ENCODE data around the gene GPC3. TPM values are rescaled to one million over a fixed set of nuclear protein-coding genes. Genes with fewer than 3 reads are reported as not detected.
"Not testable (repeated sequence)": the region's sequence is repeated elsewhere in the genome, so short reads cannot be mapped to it uniquely, and the experiment has no call there.

Gene GPC3
- total and polyA plus RNA-seq, 4 donors: 70.5 to 109 (median 76.3) TPM

DNA sequence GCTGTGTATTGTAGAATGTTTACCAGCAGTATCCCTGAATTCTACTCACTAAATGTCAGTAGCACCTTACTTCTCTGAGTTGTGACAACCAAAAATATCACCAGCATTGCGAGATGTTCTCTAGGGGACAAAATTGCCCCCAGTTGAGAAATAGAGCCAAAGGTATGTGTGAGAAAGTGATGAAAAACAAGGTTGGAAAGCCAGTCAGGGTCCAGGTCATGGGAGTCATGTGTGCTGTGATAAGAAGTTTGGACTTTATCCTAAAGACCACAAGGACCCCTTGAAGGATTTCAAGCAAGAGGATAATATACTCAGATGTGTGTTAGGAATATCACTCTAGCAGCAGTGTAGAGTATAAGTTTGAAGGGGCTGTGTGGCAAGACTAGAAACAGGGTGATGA is 30.9 kb upstream of the GPC3 start:
- H3K36me3 ChIP-seq (ENCODE audit: control insufficient read depth, insufficient read depth, low read length); H3K27me3 ChIP-seq (ENCODE audit: control insufficient read depth, insufficient read depth, low read length); H3K9me3 ChIP-seq (ENCODE audit: control insufficient read depth, insufficient read depth, low read length); H3K27ac ChIP-seq (ENCODE audit: low read depth, low read length); H3K4me3 ChIP-seq (ENCODE audit: low read depth, low read length); DNase-seq (ENCODE audit: low read depth in 4 of 6, low spot score in 6 of 6); H3K4me1 ChIP-seq (ENCODE audit: control insufficient read depth, insufficient read depth, low read length): not testable (repeated sequence)
- WGBS (ENCODE audit: insufficient coverage): no CpG with 5 or more reads among the region's 1 CpG

DNA sequence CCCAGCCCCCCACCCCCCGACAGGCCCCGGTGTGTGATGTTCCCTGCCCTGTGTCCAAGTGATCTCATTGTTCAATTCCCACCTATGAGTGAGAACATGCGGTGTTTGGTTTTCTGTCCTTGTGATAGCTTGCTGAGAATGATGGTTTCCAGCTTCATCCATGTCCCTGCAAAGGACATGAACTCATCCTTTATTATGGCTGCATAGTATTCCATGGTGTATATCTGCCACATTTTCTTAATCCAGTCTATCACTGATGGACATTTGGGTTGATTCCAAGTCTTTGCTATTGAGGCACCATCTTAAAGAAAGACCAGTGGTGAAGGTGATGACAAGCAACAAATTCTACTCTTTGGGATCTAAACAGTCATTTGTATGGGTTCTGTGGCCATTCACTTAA is 30.1 kb upstream of the GPC3 start:
- H3K4me3 ChIP-seq (ENCODE audit: low read depth, low read length); H3K4me1 ChIP-seq (ENCODE audit: control insufficient read depth, insufficient read depth, low read length); H3K27ac ChIP-seq (ENCODE audit: low read depth, low read length); H3K9me3 ChIP-seq (ENCODE audit: control insufficient read depth, insufficient read depth, low read length); H3K36me3 ChIP-seq (ENCODE audit: control insufficient read depth, insufficient read depth, low read length); DNase-seq (ENCODE audit: low read depth in 4 of 6, low spot score in 6 of 6); H3K27me3 ChIP-seq (ENCODE audit: control insufficient read depth, insufficient read depth, low read length): not testable (repeated sequence)
- WGBS (ENCODE audit: insufficient coverage): no CpG with 5 or more reads among the region's 3 CpGs

GRCh38 chrX:134013524-134013923 is 28.1 kb upstream of the GPC3 start:
- no peaks in the 10 kb centered on the region for H3K27me3 ChIP-seq (ENCODE audit: control insufficient read depth, insufficient read depth, low read length)
- no peaks in the 10 kb centered on the region for H3K4me1 ChIP-seq (ENCODE audit: control insufficient read depth, insufficient read depth, low read length)
- no peak overlapping the region for H3K4me3 ChIP-seq (ENCODE audit: low read depth, low read length)
- no peak overlapping the region for H3K27ac ChIP-seq (ENCODE audit: low read depth, low read length)
- no peaks in the 10 kb centered on the region for H3K36me3 ChIP-seq (ENCODE audit: control insufficient read depth, insufficient read depth, low read length)
- 27% methylated on average over 2 of the region's 4 CpGs for WGBS (ENCODE audit: insufficient coverage)
- no peaks in the 10 kb centered on the region for H3K9me3 ChIP-seq (ENCODE audit: control insufficient read depth, insufficient read depth, low read length)
- peak in 1 of 6 donors; percentile 69 for DNase-seq (ENCODE audit: low read depth in 4 of 6, low spot score in 6 of 6)

DNA sequence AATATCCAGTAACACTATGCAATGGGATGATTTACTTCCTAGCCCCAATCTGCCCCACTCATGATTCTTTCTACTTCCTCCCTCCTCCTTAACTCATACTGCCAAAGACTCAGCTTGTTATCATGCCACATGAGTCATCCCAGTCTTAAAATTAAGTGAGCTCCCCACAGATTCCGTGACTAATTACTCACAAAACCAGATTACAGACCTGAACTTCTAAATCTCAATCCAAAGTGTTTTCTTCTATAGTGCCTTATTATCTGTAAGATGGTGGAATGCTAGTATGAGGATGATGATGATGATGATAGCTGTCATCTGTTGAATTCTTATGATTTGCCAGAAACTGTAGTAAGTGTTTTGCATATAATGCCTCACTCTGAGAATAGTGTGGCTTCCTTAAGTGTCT is 27.7 kb upstream of the GPC3 start:
- Histone ChIP-seq H3K4me1 (ENCODE audit: control insufficient read depth, insufficient read depth, low read length) (no peaks in the 10 kb centered on the region), H3K27me3 (ENCODE audit: control insufficient read depth, insufficient read depth, low read length) (no peaks in the 10 kb centered on the region), H3K36me3 (ENCODE audit: control insufficient read depth, insufficient read depth, low read length) (no peaks in the 10 kb centered on the region), H3K4me3 (ENCODE audit: low read depth, low read length) (no peak overlapping the region), H3K9me3 (ENCODE audit: control insufficient read depth, insufficient read depth, low read length) (no peaks in the 10 kb centered on the region), H3K27ac (ENCODE audit: low read depth, low read length) (no peak overlapping the region)
- WGBS (ENCODE audit: insufficient coverage): no CpG with 5 or more reads among the region's 1 CpG
- no peak for DNase-seq (ENCODE audit: low read depth in 4 of 6, low spot score in 6 of 6)

- no CpG with 5 or more reads among the region's 1 CpG for WGBS (ENCODE audit: insufficient coverage)
- no peaks in the 10 kb centered on the region for H3K9me3 ChIP-seq (ENCODE audit: control insufficient read depth, insufficient read depth, low read length)
- H3K4me1 ChIP-seq (ENCODE audit: control insufficient read depth, insufficient read depth, low read length): no peaks in the 10 kb centered on the region
- no peak for DNase-seq (ENCODE audit: low read depth in 4 of 6, low spot score in 6 of 6)
- no peak overlapping the region for H3K4me3 ChIP-seq (ENCODE audit: low read depth, low read length)
- no peaks in the 10 kb centered on the region for H3K36me3 ChIP-seq (ENCODE audit: control insufficient read depth, insufficient read depth, low read length)
- H3K27ac ChIP-seq (ENCODE audit: low read depth, low read length): no peak overlapping the region
- no peaks in the 10 kb centered on the region for H3K27me3 ChIP-seq (ENCODE audit: control insufficient read depth, insufficient read depth, low read length)
Observed at GRCh38 chrX:134010690-134011089, 25.3 kb upstream of the GPC3 start.

- Histone ChIP-seq H3K36me3 (ENCODE audit: control insufficient read depth, insufficient read depth, low read length) (no peaks in the 10 kb centered on the region), H3K9me3 (ENCODE audit: control insufficient read depth, insufficient read depth, low read length) (no peaks in the 10 kb centered on the region), H3K4me3 (ENCODE audit: low read depth, low read length) (no peak overlapping the region), H3K27me3 (ENCODE audit: control insufficient read depth, insufficient read depth, low read length) (no peaks in the 10 kb centered on the region), H3K27ac (ENCODE audit: low read depth, low read length) (no peak overlapping the region), H3K4me1 (ENCODE audit: control insufficient read depth, insufficient read depth, low read length) (no peaks in the 10 kb centered on the region)
- DNase-seq (ENCODE audit: low read depth in 4 of 6, low spot score in 6 of 6): peak in 1 of 6 donors; percentile 22
- WGBS (ENCODE audit: insufficient coverage): no CpG with 5 or more reads among the region's 1 CpG
Observed at GRCh38 chrX:134007716-134008115, 22.3 kb upstream of the GPC3 start.

DNA sequence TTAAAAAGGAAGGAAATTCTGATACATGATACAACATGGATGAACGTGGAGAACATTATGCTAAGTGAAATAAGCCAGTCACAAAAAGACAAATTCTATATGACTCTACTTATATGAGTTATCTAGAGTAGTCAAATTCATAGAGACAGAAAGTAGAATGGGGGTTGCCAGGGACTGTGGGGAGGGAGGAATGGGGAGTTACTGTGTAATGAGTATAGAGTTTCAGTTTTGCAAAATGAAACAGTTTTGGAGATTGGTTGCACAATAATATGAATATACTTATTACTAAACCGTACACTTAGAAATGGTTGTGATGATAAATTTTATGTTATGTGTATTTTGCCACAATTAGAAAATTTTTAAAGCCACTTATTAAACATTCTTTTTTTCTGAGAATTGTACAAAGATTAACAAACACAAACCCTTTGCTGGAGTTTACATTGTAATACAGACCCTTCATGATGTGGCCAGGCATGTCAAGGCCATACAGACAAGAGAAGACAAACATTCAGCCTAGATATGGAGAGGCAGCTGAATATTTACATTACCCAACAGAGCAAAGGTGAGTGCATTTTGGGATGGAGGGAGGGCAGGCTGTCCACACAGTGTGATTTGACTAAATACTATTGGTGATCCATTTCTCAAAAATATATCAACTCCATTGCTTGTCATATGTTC is 21.2 kb upstream of the GPC3 start:
- H3K4me3 ChIP-seq (ENCODE audit: low read depth, low read length): no peak overlapping the region
- no peaks in the 10 kb centered on the region for H3K36me3 ChIP-seq (ENCODE audit: control insufficient read depth, insufficient read depth, low read length)
- no peak overlapping the region for H3K27ac ChIP-seq (ENCODE audit: low read depth, low read length)
- no peaks in the 10 kb centered on the region for H3K9me3 ChIP-seq (ENCODE audit: control insufficient read depth, insufficient read depth, low read length)
- H3K27me3 ChIP-seq (ENCODE audit: control insufficient read depth, insufficient read depth, low read length): no peaks in the 10 kb centered on the region
- H3K4me1 ChIP-seq (ENCODE audit: control insufficient read depth, insufficient read depth, low read length): no peaks in the 10 kb centered on the region
- WGBS (ENCODE audit: insufficient coverage): no CpG with 5 or more reads among the region's 2 CpGs
- no peak for DNase-seq (ENCODE audit: low read depth in 4 of 6, low spot score in 6 of 6)

- WGBS (ENCODE audit: insufficient coverage): 100% methylated on average over 1 of the region's 2 CpGs
- H3K36me3 ChIP-seq (ENCODE audit: control insufficient read depth, insufficient read depth, low read length): no peaks in the 10 kb centered on the region
- H3K4me1 ChIP-seq (ENCODE audit: control insufficient read depth, insufficient read depth, low read length): no peaks in the 10 kb centered on the region
- DNase-seq (ENCODE audit: low read depth in 4 of 6, low spot score in 6 of 6): no peak
- no peak overlapping the region for H3K4me3 ChIP-seq (ENCODE audit: low read depth, low read length)
- no peak overlapping the region for H3K27ac ChIP-seq (ENCODE audit: low read depth, low read length)
- H3K27me3 ChIP-seq (ENCODE audit: control insufficient read depth, insufficient read depth, low read length): peaks cover 3% of the 10 kb centered on the region
- H3K9me3 ChIP-seq (ENCODE audit: control insufficient read depth, insufficient read depth, low read length): no peaks in the 10 kb centered on the region
Observed at GRCh38 chrX:134004084-134004483, 18.7 kb upstream of the GPC3 start.

DNA sequence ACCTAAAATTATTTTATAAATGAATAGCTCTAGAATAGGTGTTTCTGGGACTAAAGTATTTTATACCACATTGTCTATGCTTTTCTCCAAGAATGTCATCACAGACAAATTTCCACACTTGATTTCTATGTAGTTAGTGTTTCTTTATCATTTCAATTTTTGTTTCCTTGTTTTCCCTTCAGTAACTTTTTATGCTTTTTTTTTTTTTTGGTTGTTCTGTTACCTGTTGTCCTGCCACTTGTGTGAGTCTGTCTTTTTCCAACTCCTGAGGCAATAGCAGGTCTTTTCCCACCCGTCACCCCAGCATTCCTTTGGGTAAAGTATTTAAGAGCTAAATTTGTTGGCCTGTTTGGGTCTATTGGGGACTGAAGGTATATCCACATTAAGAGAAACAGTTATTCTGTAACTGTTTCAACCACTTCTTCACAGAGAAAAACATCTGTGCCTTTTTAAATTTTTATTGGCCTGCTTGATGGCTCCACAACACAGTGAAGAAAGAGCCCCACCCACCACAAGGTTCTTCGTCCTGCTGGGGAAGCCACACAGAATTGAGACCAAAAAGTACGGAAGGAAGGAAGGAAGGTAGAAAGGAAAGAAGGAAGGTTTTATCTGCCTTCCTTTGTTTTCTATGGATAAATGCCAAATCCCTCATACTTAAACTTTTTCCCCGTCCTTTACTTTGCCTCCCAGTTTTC is 17.7 kb upstream of the GPC3 start:
- no CpG with 5 or more reads among the region's 4 CpGs for WGBS (ENCODE audit: insufficient coverage)
- H3K27ac ChIP-seq (ENCODE audit: low read depth, low read length): no peak overlapping the region
- H3K27me3 ChIP-seq (ENCODE audit: control insufficient read depth, insufficient read depth, low read length): peaks cover 3% of the 10 kb centered on the region
- H3K36me3 ChIP-seq (ENCODE audit: control insufficient read depth, insufficient read depth, low read length): no peaks in the 10 kb centered on the region
- DNase-seq (ENCODE audit: low read depth in 4 of 6, low spot score in 6 of 6): no peak
- H3K4me3 ChIP-seq (ENCODE audit: low read depth, low read length): no peak overlapping the region
- H3K4me1 ChIP-seq (ENCODE audit: control insufficient read depth, insufficient read depth, low read length): no peaks in the 10 kb centered on the region
- H3K9me3 ChIP-seq (ENCODE audit: control insufficient read depth, insufficient read depth, low read length): no peaks in the 10 kb centered on the region

Data from spinal cord (tissue), 10 donors.